Keratinocyte (primary cell): ENCODE results near the gene TM2D1. TPM values are rescaled to one million over a fixed set of nuclear protein-coding genes. Genes with fewer than 3 reads are reported as not detected.
"Not testable (repeated sequence)": the region's sequence is repeated elsewhere in the genome, so short reads cannot be mapped to it uniquely, and the experiment has no call there.

ENCODE experiments used
- DNase-seq: peaks from one replicate; pipeline ENCODE4 v3.0.0-alpha.2; 2011; ENCODE audit warnings: low read depth, missing footprints, low spot score
- FAIRE-seq: peaks from 2 replicates; lab custom pipeline; 2011; peaks lifted over from hg19 to GRCh38; lab: Jason Lieb, UNC
- H2AFZ ChIP-seq: 2 replicates; pipeline ENCODE4 v1.6.0; 2012; ENCODE audit warnings: low read length, control low read depth, inconsistent platforms; ENCODE audit not compliant: control insufficient read depth
- H3K27ac ChIP-seq: 2 replicates; pipeline ENCODE4 v1.5.1; 2011; ENCODE audit warnings: low read length; ENCODE audit not compliant: control insufficient read depth, insufficient read depth
- H3K27me3 ChIP-seq: 3 replicates; pipeline ENCODE4 v1.6.0; 2011; ENCODE audit warnings: low read length; ENCODE audit not compliant: control insufficient read depth, insufficient read depth; ENCODE audit errors: extremely low read depth
- H3K36me3 ChIP-seq, 2 experiments: 2 replicates in 1 of 2; 3 replicates in 1 of 2; pipeline ENCODE4 v1.5.1; 2011; ENCODE audit warnings: low read length in 2 of 2, mild to moderate bottlenecking in 1 of 2; ENCODE audit not compliant: control insufficient read depth in 2 of 2, insufficient read depth in 2 of 2; ENCODE audit errors: extremely low read depth in 1 of 2
- H3K4me1 ChIP-seq: 3 replicates; pipeline ENCODE4 v1.5.1; 2011; ENCODE audit warnings: low read length; ENCODE audit not compliant: control insufficient read depth, insufficient read depth; ENCODE audit errors: extremely low read depth
- H3K4me2 ChIP-seq: 3 replicates; pipeline ENCODE4 v1.6.0; 2011; ENCODE audit warnings: low read depth, low read length; ENCODE audit not compliant: control insufficient read depth, insufficient read depth; ENCODE audit errors: extremely low read depth
- H3K4me3 ChIP-seq, 3 experiments: fragments of 200-600 bp in 1 of 3; sonication (generic) in 1 of 3; 2 replicates in 2 of 3; 3 replicates in 1 of 3; pipeline ENCODE4 v1.5.1; 2011 to 2016; ENCODE audit warnings: low read length in 3 of 3, mild to moderate bottlenecking in 3 of 3, control low read depth in 2 of 3, inconsistent platforms in 1 of 3, low read depth in 1 of 3, mixed read lengths in 1 of 3, mixed run types in 1 of 3, moderate library complexity in 1 of 3; ENCODE audit not compliant: control insufficient read depth in 2 of 3, insufficient read depth in 2 of 3; ENCODE audit errors: extremely low read depth in 1 of 3
- H3K79me2 ChIP-seq: 2 replicates; pipeline ENCODE4 v1.6.0; 2012; ENCODE audit warnings: low read length; ENCODE audit not compliant: control insufficient read depth, insufficient read depth
- H3K9ac ChIP-seq: 3 replicates; pipeline ENCODE4 v1.6.0; 2011; ENCODE audit warnings: low read length; ENCODE audit not compliant: control insufficient read depth, insufficient read depth; ENCODE audit errors: extremely low read depth
- H3K9me1 ChIP-seq: 3 replicates; pipeline ENCODE4 v1.6.0; 2011; ENCODE audit warnings: low read length; ENCODE audit not compliant: control insufficient read depth, insufficient read depth; ENCODE audit errors: extremely low read depth
- H3K9me3 ChIP-seq: 2 replicates; pipeline ENCODE4 v1.5.1; 2012; ENCODE audit warnings: low read depth, low read length; ENCODE audit not compliant: control insufficient read depth
- H4K20me1 ChIP-seq: 3 replicates; pipeline ENCODE4 v1.6.0; 2011; ENCODE audit warnings: low read length; ENCODE audit not compliant: control insufficient read depth, insufficient read depth; ENCODE audit errors: extremely low read depth
- EZH2 ChIP-seq: IDR thresholded peaks from one replicate; pipeline ENCODE4 v1.6.1; 2012; ENCODE audit warnings: inconsistent platforms, mild to moderate bottlenecking, low read length, moderate library complexity
- dilution Hi-C: fragments of 300-500 bp; cut with MboI; formaldehyde crosslinking; loops from one replicate; pipeline ENCODE4 v1.7.0; 2020; ENCODE audit warnings: low sequenced_read_pairs; ENCODE audit not compliant: extremely low pct_ligation_motif_present
- polyA plus RNA-seq, 5 experiments: library from polyadenylated mRNA; depleted of rRNA in 3 of 5; stranded (reverse) in 3 of 5; stranded (forward) in 1 of 5; unstranded in 1 of 5; fragments of >200 nt; gene quantifications; 1 replicate in 1 of 5; 2 replicates in 3 of 5; 3 replicates in 1 of 5; pipeline versions ENCODE4 v1.2.1 to v1.2.3, GENCODE V29; 2011 to 2012; ENCODE audit warnings: missing spikeins in 2 of 5, low read depth in 1 of 5, low replicate concordance in 1 of 5
- TF ChIP-seq, protein P1 (sequence below), 3 experiments: IDR thresholded peaks in 1 of 3; conservative IDR thresholded peaks in 1 of 3; optimal IDR thresholded peaks in 1 of 3; 2 replicates in 2 of 3; 3 replicates in 1 of 3; pipeline versions ENCODE3 to v1.5.1; 2011; ENCODE audit warnings: low read length in 3 of 3, mild to moderate bottlenecking in 3 of 3, moderate library complexity in 2 of 3, control low read depth in 1 of 3, inconsistent platforms in 1 of 3; ENCODE audit not compliant: insufficient read depth in 2 of 3; ENCODE audit errors: extremely low read depth in 1 of 3

TM2D1 gene
- polyA plus RNA-seq, 1 donor (not counting 4 experiments of a cell fraction or from before 2014, with no cell fraction given) = 70.2 TPM

DNA sequence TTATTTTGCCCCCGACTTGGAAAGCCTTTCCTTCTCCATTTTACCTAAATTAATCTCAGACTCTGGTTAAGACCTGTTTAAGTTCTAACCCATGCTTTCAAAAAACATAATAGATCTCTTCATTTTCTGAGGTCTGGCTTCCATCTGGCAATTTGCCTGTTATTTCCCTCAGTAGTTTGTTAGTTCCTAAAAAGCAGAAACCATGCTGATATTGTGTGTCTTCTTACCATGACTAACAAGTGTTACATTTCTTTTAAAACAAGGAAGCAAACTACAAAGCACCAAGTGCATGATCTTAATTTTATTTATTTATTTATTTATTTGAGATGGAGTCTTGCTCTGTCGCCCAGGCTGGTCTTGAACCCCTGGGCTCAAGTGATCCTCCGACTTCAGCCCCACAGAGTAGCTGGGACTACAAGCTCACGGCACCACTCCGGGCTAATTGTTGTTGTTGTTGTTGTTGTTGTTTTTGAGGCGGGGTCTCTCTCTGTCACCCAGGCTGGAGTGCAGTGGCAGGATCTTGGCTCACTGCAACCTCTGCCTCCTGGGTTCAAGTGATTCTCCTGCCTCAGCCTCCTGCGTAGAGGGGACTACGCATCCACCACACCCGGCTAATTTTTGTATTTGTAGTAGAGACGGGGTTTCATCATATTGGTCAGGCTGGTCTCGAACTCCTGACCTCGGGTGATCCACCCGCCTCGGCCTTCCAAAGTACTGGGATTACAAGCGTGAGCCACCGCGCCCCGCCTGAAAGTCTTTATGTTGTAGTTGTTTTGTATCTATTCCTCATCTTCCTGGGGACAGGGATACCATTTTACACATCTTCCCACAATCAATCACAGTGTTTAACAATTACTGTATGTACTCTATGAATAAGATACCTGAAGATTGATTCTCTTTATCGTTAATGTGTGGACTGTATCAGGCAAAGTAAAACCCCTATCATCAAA is 16.1 kb upstream of the TM2D1 start:
- Histone ChIP-seq H3K4me3 (peak overlapping the region in 1 of 3 experiments; percentile 94), H3K36me3 (no peaks in the 10 kb centered on the region), H3K4me1 (peaks cover 20% of the 10 kb centered on the region), H3K9me3 (no peaks in the 10 kb centered on the region), H3K9ac (peak overlapping the region; percentile 91), H3K9me1 (no peaks in the 10 kb centered on the region), H4K20me1 (no peaks in the 10 kb centered on the region), H2AFZ (peak overlapping the region; percentile 96), H3K79me2 (peaks cover 33% of the 10 kb centered on the region), H3K27me3 (no peaks in the 10 kb centered on the region), H3K4me2 (peak overlapping the region; percentile 92), H3K27ac (peak overlapping the region; percentile 94)
- no peak for DNase-seq
- dilution Hi-C loops = no loop called here
- TF ChIP-seq EZH2 = no peak
- TF ChIP-seq, protein P1, sequence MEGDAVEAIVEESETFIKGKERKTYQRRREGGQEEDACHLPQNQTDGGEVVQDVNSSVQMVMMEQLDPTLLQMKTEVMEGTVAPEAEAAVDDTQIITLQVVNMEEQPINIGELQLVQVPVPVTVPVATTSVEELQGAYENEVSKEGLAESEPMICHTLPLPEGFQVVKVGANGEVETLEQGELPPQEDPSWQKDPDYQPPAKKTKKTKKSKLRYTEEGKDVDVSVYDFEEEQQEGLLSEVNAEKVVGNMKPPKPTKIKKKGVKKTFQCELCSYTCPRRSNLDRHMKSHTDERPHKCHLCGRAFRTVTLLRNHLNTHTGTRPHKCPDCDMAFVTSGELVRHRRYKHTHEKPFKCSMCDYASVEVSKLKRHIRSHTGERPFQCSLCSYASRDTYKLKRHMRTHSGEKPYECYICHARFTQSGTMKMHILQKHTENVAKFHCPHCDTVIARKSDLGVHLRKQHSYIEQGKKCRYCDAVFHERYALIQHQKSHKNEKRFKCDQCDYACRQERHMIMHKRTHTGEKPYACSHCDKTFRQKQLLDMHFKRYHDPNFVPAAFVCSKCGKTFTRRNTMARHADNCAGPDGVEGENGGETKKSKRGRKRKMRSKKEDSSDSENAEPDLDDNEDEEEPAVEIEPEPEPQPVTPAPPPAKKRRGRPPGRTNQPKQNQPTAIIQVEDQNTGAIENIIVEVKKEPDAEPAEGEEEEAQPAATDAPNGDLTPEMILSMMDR (optimal IDR thresholded peaks at IDR 0.05 in 1 of 3, IDR thresholded peaks at IDR 0.05 in 1 of 3, conservative IDR thresholded peaks at IDR 0.05 in 1 of 3; ENCODE audit: extremely low read depth in 1 of 3, insufficient read depth in 2 of 3, low read length in 3 of 3) = no peak
- no peak for FAIRE-seq

DNA sequence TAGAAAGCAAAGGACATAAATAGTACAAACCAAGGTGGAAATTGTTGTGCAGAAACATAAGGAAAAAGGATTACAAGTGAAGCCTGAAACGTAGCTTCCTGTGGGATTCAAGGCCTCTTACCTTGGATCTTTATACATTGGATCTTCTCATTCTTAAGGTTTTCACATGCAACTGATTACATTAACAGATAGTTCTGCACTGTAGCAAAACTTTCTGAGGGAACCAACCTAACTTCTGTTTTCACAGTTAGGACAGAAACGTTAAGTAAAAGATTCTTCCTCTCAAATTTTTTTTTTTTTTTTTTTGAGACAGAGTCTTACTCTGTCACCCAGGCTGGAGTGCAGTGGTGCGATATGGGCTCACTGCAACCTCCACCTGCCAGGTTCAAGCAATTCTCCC is 7.8 kb upstream of the TM2D1 start:
- Histone ChIP-seq H3K79me2 (no peaks in the 10 kb centered on the region), H2AFZ (no peak overlapping the region), H3K4me2 (no peak overlapping the region), H3K9ac (no peak overlapping the region), H3K9me1 (no peaks in the 10 kb centered on the region), H3K4me3 (no peak overlapping the region), H3K36me3 (no peaks in the 10 kb centered on the region), H3K4me1 (no peaks in the 10 kb centered on the region), H3K27me3 (no peaks in the 10 kb centered on the region), H3K27ac (no peak overlapping the region), H3K9me3 (no peaks in the 10 kb centered on the region), H4K20me1 (no peaks in the 10 kb centered on the region)
- DNase-seq (no peak), FAIRE-seq (no peak)
- TF ChIP-seq, protein P1 (optimal IDR thresholded peaks at IDR 0.05 in 1 of 3, IDR thresholded peaks at IDR 0.05 in 1 of 3, conservative IDR thresholded peaks at IDR 0.05 in 1 of 3; ENCODE audit: extremely low read depth in 1 of 3, insufficient read depth in 2 of 3, low read length in 3 of 3) = no peak
- no peak for TF ChIP-seq EZH2
- dilution Hi-C loops = no loop called here

DNA sequence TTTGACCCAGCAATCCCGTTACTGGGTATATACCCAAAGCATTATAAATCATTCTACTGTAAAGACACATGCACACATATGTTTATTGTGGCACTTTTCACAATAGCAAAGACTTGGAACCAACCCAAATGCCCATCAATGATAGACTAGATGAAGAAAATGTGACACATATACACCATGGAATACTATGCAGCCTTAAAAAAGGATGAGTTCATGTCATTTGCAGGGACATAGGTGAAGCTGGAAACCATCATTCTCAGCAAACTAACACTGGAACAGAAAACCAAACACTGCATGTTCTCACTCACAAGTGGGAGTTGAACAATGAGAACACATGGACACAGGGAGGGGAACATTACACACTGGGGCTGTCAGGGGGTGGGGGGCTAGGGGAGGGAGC is 5.7 kb upstream of the TM2D1 start:
- H3K4me2 ChIP-seq, H3K9me1 ChIP-seq, DNase-seq, H3K27me3 ChIP-seq, dilution Hi-C loops, H4K20me1 ChIP-seq, H2AFZ ChIP-seq, H3K79me2 ChIP-seq, H3K27ac ChIP-seq, H3K4me3 ChIP-seq, H3K9me3 ChIP-seq, FAIRE-seq, H3K36me3 ChIP-seq, H3K4me1 ChIP-seq, H3K9ac ChIP-seq: not testable (repeated sequence)
